Amniotic epithelial cell (primary cell): ENCODE measurements around the gene ZSCAN25.

Experiments used
- DNase-seq: peaks from one replicate; pipeline ENCODE4 v3.0.0-alpha.2; 2010; ENCODE audit warnings: low read depth

The ZSCAN25 gene

GRCh38 chr7:99617192-99617781 lies 541 bp downstream of the ZSCAN25 start:
- DNase-seq, result no peak

GRCh38 chr7:99618726-99619125 lies 2.0 kb downstream of the ZSCAN25 start:
- DNase-seq, result peak; percentile 38

GRCh38 chr7:99619571-99620130 lies 2.9 kb downstream of the ZSCAN25 start:
- no peak for DNase-seq

GRCh38 chr7:99621271-99621670 lies 4.5 kb downstream of the ZSCAN25 start:
- DNase-seq, result no peak

GRCh38 chr7:99622596-99622995 lies 5.8 kb downstream of the ZSCAN25 start:
- DNase-seq, result no peak

- no peak for DNase-seq
These were observed 6.4 kb downstream of the ZSCAN25 start for GRCh38 chr7:99623091-99623693.

GRCh38 chr7:99623702-99624447 lies 7.1 kb downstream of the ZSCAN25 start:
- no peak for DNase-seq

GRCh38 chr7:99624484-99624883 lies 7.7 kb downstream of the ZSCAN25 start:
- no peak for DNase-seq

GRCh38 chr7:99625321-99625720 lies 8.6 kb downstream of the ZSCAN25 start:
- DNase-seq, result no peak

- DNase-seq, result no peak
These were observed 9.2 kb downstream of the ZSCAN25 start for GRCh38 chr7:99625961-99626360.

GRCh38 chr7:99626661-99627060 lies 9.9 kb downstream of the ZSCAN25 start:
- DNase-seq, result no peak

- DNase-seq, result no peak
These were observed 10.8 kb downstream of the ZSCAN25 start for GRCh38 chr7:99627513-99627912.

- no peak for DNase-seq
These were observed 12.0 kb downstream of the ZSCAN25 start for GRCh38 chr7:99628471-99629465.

GRCh38 chr7:99629643-99630042 lies 12.9 kb downstream of the ZSCAN25 start:
- no peak for DNase-seq

- peak; percentile 23 for DNase-seq
These were observed 14.8 kb downstream of the ZSCAN25 start for GRCh38 chr7:99631295-99632109.

GRCh38 chr7:99637414-99637813 lies 20.7 kb downstream of the ZSCAN25 start:
- DNase-seq, result peak; percentile 5

- no peak for DNase-seq
These were observed 22.0 kb downstream of the ZSCAN25 start for GRCh38 chr7:99638731-99639130.

- no peak for DNase-seq
These were observed 22.5 kb downstream of the ZSCAN25 start for GRCh38 chr7:99639267-99639666.

GRCh38 chr7:99642027-99642426 lies 25.3 kb downstream of the ZSCAN25 start:
- peak; percentile 25 for DNase-seq

- DNase-seq, result no peak
These were observed 26.7 kb downstream of the ZSCAN25 start for GRCh38 chr7:99643464-99643863.

GRCh38 chr7:99644431-99644830 lies 27.7 kb downstream of the ZSCAN25 start:
- DNase-seq, result no peak
